ENCODE data around the gene ALK.

Gene ALK

DNA sequence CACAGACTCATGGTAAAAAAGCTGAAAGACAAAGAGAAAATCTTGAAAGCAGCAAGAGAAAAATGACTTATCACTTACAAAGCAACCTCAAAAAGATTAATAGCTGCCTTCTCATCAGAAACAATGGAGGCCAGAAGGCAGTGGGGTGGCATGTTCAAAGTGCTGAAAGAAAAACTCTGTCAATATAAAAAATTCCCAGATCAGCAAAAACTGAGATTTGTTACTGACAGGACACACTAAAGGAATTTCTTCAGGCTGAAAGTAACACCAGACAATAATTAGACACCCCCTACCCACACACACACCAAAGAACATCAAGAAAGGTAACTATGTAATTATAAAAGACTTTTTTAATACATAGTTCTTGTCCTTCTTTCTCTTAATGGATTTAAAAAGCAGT, 495.0 kb downstream of the ALK start:
- no peak for DNase-seq (ENCODE audit: insufficient read length, low spot score)
- no peak for FAIRE-seq
- TF ChIP-seq CTCF (IDR thresholded peaks at IDR 0.05; ENCODE audit: insufficient read depth, missing control alignments): no peak

GRCh38 chr2:29425866-29426265, 495.5 kb downstream of the ALK start:
- TF ChIP-seq CTCF (IDR thresholded peaks at IDR 0.05; ENCODE audit: insufficient read depth, missing control alignments): no peak
- FAIRE-seq: no peak
- no peak for DNase-seq (ENCODE audit: insufficient read length, low spot score)

DNA sequence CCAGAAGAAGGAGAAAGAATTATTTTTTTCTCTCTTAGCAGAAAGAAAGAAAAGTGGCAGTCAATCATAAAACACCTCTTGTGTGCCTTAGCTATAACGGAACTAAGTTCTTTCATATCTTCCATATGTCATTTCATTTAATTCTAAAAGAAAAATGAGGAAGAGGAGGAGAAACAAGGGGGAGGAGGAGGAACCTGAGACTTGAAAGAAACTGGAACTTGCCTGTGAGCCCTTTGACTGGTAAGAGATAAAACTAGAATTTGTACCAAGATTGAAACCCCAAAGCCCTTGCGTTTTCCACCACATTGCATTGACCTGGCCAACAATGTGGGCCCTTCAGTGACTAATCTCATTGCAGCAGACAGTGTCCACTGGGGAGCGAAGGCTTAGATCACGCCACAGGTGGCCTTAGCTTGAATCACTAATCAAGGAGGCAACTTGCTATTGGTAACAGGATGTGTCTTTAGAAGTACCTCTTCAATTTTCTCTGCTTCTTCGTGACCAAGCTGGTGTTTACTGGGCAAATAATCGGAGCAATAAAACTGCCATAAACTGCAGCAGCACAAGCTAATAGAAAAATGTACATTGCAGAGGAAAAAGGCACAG, 498.2 kb downstream of the ALK start:
- no peak for TF ChIP-seq CTCF (IDR thresholded peaks at IDR 0.05; ENCODE audit: insufficient read depth, missing control alignments)
- DNase-seq (ENCODE audit: insufficient read length, low spot score): no peak
- no peak for FAIRE-seq

DNA sequence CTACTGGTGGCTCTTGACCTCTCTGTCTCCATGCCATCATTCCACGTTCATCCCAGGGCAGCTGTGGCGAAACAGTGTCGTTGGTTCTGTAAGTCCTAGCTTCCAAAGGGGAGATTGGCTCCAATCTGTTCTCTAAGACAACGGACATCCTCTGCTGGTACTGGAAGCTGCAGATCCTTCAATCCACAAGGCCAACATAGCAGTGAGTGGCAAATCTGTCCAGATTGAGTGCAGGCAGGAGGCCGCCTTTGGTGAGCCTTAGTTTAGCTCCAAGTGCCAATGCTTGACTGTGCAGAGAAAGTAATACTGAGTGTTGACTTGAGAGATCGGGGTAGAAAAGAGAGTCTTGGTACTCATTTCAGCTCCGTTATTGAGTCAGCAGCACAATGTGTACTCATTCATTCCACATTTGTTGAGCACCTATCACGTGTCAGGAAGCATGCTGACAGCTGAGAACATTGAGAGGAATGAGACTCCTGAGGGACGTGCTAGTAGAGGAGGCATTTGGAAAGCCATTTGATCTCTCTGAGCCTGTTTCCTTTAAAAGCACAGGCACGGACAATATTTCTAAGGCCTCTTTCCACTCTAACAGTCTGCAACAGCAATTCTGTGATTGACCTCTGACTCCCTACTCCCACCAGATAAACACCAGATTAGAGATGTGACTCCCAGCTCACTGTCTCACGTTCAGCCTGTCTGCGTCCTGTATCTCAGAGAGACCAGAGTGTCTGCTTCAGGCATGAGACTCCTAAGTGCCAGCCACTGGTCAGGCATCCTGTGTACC, 500.2 kb downstream of the ALK start:
- no peak for TF ChIP-seq CTCF (IDR thresholded peaks at IDR 0.05; ENCODE audit: insufficient read depth, missing control alignments)
- FAIRE-seq (no peak), DNase-seq (ENCODE audit: insufficient read length, low spot score) (no peak)

DNA sequence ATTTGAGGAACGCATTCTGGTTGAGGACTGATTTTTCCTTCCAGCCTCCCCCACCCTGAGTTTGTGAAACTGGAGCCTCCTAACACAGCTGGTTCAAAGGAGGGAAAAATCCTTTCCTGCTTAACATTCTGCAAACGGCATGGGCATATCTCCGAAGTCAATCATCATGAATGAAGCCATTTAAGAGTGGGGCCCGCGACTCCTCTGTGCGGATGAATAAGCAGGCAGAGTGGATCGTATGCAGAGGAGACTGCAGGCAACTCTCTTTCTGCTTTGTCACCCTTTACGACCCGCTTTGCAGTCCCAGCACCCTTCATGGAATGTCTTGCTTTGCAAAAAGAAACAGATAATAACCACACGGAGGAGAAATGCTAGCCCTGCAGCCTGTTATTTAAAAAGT, 500.9 kb downstream of the ALK start:
- TF ChIP-seq CTCF (IDR thresholded peaks at IDR 0.05; ENCODE audit: insufficient read depth, missing control alignments): no peak
- FAIRE-seq: no peak
- no peak for DNase-seq (ENCODE audit: insufficient read length, low spot score)

DNA sequence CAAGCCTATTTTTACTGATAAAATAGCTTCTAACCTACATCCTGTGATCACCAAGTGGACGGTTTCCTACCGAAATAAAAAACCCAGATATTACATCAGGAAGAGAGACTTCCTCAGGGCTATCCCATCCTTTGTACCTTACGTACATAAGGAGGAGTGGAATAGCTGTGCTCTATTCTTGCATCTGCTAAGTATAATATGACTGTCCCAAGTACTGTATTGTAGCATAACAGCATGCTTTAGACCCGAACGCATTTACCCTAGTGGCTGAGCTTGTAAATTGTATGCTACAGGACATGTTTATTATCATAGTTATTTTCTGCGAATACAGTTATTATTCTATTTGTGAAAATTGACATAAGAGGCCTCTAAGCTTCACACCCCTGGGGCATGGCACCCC, 503.8 kb downstream of the ALK start:
- FAIRE-seq (no peak), DNase-seq (ENCODE audit: insufficient read length, low spot score) (no peak)
- TF ChIP-seq CTCF (IDR thresholded peaks at IDR 0.05; ENCODE audit: insufficient read depth, missing control alignments): no peak

Data from D721Med (cell line).